SKM-1 treated with dmso at 0.1 percent for 144 hours (cell line): Measurements from ENCODE around the gene FOXI2.

Source experiments
- DNase-seq: peaks from one replicate; lab custom pipeline; 2025; ENCODE audit not compliant: unreplicated experiment; lab: John Stamatoyannopoulos, UW

FOXI2 gene

DNA sequence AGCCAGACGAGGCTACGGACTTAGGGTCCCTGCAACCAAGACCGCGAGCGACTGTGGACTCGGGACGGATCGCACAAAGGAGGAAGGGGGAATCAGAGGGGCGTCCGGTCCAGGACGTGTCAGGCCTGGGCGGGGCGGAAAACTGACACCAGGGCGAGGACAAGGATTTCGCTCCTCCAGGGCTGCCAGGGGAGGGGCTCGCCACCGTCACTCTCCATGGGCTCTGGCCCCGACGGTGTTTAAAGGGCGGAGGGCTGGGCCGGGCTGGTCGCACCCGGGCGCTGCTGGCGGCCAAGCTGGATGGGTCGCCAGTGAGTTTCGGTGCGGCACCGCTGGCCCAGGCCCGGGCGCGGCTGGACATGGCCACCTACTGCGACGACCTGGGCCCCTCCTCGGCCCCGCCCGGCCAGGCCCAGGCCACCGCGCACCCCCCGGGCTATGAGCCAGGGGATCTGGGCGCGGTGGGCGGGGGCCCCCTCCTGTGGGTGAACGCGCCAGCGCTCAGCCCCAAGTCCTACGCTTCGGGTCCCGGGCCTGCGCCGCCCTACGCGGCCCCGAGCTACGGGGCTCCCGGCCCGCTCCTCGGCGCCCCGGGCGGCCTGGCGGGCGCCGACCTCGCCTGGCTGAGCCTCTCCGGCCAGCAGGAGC lies at the start of gene FOXI2:
Gene FOXI2 (plus strand): TSS at position 271 of the 648 bp plus-strand sequence. CDS start 89 bp downstream, at position 360.
- no peak for DNase-seq

DNA sequence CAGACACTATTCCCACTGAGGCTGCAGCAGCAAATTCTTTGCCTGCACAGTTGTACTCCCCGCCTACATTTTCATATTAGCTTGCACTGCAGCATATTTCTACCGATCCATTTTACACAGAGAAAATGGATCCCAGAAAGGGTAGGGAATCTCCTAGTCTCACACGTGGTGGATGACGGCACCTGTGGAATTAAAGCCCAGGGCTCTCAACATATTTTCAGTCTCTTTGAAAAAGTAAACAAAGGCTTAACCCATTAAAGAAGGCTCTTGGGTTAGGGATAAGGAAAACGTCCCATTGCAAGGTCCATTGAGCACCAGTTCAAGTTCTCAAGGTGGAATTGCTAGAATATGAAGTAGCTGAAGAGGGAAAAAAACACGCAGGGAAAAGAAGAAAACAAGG lies 49.4 kb upstream of the FOXI2 start:
- no peak for DNase-seq

DNA sequence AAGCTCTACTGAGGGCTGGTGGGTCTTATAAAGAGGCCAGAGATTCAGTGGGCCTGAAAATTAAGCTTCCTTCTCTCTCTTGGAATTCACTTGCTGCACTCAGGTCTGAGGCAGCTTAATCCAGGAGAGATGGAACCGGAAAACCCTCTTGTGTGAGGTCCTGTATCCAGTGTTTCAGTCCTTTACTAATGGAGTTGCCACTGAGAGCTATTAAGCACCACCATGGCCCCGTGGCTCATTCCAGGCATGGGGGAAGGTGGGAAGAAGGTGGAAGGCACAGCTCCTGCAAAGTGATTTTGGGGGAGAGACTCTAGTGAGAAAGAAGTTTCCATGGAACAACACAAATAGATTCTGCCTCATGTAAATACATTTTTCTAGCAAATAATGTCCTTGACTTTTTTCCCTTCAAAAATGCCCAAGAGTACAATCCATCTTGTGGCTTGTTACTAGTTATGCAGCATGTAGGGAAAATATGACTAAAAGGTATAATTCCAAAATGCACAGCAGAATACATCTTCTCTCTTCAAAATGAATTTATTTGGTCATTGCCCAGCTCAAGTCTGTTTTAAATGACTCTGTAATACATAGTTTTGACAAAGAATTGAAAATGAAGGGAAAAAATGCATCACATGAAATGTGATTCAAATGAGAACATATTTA lies 46.7 kb upstream of the FOXI2 start:
- no peak for DNase-seq

DNA sequence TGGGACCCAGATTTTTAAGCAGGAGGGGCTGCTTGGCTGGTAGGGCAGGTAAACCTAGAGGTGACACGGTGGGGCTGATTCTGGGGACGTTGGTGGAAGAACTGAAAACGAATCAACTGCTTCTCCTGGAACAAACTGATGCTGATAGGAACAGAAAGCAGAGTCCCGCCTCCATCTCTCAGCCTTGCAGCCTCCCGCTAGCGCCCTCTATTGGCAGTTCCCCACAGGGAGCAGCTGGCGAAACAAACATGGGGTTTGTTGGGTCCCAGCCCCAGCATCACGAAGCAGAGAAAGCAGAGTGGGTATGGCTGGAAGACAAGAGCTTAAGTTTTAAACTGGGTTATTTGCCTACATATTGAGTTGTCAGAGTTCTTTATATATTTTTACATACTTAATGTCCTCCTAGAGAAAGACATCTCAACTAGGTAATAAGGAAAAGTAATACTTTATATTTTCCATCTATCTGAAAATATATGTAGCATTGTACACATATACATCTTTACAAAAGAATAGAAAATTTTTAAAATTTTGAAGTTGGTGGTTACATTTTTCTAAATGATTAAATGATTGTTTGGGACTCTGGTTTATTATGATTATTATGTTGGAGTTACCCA lies 42.3 kb upstream of the FOXI2 start:
- peak; percentile 51 for DNase-seq

DNA sequence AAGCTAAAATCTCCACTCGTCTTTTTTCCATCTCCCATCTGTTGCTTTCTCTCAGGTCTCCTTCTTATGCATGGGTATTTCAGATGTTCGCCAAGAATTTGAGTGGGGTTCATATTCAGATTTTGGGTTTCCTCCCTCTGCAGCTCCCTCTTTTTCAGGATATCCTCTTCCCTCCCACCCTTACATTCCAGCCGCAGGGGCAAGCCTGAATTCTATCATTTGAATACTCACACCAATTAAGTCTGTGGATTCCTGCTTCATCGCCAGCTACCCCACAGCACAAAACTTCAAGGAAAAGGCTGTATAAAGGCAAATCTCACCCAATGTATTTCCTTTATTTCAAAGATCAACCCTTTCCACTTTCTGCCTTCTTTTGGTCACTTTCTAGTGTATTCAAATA lies 41.6 kb upstream of the FOXI2 start:
- DNase-seq = no peak

DNA sequence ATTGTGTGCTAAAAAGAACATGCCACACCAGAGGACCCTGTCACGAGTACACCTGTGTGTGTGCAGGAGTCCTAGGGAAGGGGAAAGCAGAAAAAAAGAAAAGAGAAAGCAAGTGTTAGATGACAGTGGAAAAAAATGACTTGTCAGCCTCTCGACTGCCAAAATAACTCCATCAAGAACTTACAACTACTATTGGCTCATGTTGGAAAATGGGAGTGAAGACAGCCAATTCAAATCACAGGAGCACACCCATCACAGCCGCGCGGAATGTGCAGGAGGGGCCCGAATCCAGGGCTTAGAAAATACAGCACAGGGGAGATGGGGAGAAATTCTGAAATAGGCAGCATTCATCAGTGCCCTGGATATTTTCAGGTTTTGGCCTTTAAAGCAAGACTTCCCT lies 38.1 kb upstream of the FOXI2 start:
- no peak for DNase-seq

DNA sequence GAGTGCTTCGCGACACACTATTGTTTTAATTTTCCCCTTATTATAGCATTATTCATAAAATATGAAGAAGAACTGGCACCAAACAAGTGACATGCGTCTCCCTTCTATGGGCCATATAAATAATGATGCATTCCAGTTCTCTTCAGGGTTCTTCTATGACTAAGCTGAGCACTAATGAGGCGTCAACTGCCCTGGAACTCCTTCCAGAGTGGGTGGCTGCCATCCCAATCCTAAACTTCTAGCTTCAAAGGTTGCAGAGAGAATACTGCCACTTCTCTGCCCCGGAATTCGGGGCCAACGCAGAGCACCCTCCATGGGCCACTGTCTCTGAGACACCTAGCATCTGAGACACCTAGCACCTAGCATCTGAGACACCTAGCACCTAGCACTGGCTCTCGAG lies 37.7 kb upstream of the FOXI2 start:
- no peak for DNase-seq

DNA sequence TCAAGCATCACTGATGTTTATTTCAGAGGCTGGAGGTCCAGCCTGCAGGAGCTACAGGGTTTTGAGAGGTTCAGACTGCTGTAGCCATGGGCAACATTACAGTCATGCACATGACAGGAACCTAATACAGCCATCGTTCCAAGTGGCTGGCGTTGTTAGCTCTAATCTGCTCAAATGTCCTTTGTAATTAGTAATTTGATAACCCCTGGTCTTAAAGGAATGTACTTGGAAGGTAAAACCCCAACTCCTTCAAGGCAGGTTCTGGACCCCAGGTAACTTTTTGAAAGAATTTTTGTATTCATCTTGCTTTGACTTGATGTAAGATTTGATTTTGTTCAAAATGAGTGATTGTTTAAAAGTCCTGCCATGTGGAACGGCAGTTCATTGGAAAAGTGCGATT lies 34.7 kb upstream of the FOXI2 start:
- no peak for DNase-seq

DNA sequence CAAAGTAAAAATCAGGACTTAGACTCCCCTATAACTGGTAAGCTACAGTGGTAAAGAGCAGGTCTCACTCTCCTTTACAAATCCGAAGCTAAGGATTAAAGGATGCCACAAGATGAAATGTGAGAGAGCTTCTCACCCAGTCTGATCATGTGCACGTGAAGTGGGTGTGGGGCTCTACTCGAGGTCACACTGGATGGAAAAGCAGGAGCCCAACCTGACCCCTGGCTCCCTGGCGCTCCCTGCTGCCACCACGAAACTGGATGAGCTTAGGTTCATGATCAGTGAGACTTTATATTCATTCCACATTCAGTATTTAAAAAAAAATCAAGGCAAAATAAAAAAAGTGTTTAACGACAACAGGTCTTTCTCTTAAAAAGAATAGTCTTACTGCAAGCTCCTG lies 21.7 kb upstream of the FOXI2 start:
- no peak for DNase-seq

DNA sequence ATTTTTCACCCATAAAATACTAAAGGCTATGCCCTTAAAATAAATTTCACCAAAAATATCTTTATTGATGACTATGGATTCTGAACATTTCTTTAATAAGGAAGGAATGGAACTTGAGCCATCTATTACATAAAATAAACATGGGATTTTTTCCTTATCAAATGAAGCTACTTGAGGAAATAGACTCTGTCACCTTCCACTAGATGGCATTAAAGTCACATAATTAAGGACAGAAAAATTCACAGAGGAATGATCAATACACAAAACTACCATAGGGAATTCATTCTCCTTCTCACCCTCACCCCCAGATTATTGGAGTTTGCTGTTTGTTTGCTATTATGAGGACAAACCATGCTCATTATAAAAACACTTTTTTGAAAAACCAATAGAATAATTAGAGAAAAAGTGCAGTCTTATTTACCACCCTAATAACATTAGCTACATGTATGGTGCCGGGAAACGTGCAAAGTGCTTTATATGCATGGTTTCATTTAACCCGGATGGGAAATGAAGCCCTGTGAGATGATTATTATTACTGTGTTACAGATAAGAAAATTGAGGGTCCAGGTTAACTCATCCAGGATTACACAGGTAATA lies 21.1 kb upstream of the FOXI2 start:
- DNase-seq = no peak

DNA sequence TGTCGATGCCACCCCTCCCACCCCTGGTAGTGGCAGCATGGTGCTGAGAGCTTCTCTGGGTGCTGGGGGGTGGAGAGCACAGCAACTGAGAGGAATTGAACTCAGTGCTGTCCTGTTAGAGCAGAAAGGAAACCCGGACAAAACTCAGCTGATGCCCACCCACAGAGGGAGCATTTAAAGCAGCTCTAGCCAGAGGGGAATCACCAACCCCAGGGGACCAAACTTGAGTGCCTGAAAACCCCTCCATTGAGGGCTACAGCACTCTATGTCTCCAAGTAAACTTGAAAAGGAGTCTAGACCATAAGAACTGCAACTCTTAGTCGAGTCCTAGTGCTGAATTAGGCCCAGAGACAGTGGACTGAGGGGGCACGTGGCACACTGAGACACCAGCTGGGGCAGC lies 16.8 kb upstream of the FOXI2 start:
- no peak for DNase-seq

DNA sequence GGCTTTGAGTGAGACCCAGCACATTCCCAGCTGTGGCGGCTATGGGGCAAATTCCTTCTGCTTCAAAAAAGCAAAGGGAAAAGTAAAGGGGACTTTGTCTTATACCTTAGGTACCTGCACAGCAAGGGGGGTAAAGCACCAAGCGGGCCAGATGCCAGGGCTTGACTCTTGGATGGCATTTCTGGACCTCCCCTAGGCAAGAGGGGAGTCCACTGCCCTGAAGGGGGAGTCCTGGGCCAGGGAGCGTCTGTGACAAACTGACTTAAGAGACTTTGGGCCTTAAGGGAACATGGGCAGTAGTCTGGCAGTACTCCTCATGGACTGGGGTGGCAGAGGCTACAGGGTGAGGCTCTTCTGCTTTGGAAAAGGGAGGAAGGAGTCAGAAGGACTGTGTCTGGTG lies 16.1 kb upstream of the FOXI2 start:
- no peak for DNase-seq

DNA sequence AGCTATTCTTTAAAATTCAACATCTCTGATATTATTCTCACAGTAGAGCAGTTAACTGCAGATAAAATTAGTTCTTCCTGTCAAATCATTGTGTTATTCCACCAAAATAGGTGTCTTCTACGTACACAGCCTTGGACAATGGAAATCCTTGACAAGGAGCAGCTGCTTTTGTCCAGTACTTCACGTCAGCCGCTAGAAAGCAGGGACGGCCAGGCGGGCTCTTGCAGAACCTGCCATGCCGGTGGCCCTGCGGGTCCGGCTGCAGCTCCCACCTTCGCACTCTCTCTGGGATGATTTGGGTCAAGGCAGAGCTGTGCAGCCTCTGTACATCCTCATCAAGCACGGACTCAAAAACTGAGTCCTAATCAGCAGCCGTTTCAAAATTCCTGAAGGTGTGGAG lies 2.2 kb upstream of the FOXI2 start:
- DNase-seq = no peak

DNA sequence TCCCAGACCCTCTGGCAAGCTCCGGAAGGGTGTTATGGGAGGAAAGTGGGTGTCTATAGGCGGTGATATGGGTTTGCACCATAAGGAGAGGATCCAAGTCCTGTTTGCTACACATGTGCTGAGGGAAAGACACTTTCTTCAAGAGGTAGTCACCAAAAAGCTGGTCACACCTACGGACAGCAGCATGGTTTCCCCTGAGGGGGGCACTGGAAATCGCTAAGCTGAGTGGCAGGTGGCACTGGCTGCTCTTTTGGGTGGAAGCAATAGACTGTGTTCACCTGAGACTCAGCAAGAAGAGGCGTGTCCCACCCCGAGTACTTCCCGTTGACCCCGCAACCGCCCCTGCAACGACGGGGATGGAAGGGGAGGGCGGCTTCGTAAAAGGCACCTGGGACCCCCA lies 1.8 kb upstream of the FOXI2 start:
- no peak for DNase-seq

DNA sequence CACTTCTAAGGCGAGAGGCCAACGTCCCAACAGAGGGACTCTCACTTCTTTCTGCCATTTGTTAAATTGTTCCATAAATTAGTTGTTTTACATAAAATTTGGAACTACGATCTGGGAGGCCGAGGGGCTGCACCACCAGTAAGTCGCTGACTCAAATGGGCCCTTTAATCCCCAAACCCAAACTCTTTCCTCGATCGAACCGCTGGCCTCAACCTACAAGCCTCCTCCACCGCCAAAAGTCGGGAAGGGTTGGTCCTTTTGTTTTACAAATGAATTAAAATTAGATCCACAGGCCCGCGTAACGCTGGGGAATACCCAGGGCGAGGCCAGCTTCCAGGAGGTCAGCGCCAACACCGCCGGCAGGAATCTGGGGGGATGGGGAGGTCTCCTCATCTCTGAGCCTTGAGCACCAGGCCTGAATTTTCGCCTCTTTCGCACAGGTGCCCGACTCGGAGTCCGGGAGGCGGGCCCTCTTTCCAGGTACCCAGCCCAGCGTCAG lies 1.2 kb upstream of the FOXI2 start:
- DNase-seq = no peak

DNA sequence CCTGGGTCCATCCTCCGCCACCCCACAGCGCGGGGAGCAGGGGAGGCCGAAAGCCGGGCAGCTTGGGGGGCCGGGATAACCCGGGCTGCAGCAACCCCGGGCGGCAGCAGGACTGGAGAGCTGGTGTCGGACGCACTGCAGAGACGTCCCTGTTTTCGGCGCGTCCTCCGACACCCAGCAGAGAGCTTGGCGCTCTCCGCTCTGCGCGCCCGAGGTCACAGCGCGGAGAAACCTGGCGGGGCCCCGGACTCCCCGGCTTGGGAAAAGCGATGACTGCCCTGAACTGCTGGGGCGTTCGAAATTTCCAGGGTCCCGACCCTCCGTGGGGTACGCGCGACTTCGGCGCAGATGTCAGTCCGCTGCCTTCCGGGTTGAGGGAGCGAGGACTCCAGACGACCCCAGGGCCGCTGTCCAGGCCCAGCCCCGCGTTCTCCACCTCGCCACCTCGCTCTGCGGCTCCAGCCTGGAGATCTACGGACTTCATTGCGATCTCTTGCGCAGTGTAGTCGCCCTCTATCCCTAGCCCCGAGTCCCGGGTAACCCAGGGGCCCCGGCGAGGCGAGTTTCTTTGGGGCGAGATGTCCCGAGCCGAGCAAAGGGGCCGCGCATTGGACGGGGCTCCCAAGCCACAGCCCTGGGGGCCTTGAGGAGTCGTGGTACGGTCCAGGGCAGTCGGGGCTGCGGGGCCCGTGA lies 617 bp upstream of the FOXI2 start:
- DNase-seq = no peak

DNA sequence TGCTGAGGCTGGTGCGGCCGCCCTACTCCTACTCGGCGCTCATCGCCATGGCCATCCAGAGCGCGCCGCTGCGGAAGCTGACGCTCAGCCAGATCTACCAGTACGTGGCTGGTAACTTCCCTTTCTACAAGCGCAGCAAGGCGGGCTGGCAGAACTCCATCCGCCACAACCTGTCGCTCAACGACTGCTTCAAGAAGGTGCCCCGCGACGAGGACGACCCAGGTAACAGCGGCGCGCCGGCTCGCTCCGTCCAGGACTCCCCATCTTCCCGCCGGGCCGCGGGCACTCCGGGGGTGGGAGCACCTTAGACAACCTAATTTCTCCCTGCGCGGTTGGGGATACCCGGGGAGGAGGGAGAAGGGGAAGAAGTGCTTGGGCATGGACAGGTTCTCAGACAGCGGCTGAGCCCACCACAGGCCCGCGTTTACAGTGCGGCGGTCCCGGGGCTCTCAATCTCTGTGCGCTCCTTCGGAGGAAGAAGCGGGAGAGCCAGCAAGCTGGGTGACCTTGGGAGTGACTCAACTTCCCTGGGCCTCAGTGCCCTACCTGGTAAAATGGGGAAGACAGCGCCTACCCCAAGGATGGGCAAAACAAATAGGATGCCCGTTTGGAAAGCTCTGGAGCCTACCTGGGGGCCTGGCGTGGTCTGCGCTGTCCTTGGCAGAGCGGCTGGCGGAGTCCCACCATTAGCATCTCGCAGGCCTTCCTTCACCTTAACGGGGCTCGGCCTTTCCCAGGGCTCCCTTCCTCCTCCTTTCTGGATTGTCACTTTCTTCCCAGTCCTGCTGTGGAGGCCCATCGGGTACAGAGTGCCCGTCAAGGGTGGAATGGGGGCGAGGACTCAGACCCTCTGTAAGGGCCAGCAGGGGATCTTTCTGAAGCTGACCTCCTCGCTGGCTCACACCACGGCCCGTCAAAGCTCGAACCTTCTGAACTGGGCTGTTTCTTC lies 852 bp downstream of the FOXI2 start:
- DNase-seq = no peak

DNA sequence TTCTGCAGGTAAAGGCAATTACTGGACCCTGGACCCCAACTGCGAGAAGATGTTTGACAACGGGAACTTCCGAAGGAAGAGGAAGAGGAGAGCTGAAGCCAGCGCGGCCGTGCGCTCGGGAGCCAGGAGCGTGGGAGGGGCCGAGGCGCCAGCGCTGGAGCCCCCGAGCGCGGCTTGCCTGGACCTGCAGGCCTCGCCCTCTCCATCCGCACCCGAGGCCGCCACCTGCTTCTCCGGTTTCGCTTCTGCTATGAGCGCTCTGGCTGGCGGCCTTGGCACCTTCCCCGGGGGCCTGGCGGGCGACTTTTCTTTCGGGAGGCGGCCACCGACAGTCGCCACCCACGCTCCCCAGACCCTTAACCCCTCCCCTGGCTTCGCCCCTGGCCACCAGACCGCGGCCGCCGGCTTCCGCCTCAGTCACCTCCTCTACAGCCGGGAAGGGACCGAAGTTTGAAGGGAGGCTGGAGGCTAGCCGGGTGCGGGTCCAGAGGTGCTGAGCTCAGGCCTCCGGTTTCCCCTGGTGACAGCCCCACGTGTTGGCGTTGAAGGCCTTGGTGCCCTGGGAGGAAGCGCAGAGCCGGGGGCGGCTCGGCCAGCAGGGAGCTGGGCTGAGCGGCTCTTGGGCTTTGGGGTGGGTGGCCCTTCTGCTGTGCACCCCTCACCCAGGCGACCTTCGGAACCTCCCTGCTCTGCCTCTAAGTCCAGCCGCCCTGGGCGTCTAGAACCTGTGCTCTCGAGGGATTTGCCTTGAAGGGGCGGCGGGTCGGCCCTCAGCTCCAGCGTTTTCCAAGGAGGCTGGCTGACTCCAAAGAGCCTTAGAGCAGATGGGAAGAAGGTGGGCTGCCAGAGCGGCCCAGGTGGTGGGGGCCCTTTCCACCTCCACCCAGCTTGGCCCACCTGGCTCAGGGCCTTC lies 1.8 kb downstream of the FOXI2 start:
- no peak for DNase-seq

DNA sequence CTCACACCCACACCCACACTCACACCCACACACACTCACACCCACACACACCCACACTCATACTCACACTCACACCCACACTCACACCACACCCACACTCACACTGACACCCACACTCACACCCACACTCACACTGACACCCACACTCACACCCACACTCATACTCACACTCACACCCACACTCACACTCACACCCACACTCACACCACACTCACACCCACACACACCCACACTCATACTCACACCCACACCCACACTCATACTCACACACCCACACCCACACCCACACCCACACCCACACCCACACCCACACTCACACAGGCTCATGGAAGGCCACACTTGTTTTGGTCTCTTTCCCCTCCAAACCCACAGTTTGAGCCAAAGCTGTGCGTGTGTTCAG lies 2.9 kb downstream of the FOXI2 start:
- no peak for DNase-seq
